Stomach (tissue), 9 donors: ENCODE data around the gene OPCML. TPM values are rescaled to one million over a fixed set of nuclear protein-coding genes. Genes with fewer than 3 reads are reported as not detected.

Experiments used
- DNase-seq, 2 donors: peaks; one replicate each; pipeline versions ENCODE4 v3.0.0 to v3.0.0-alpha.2; 2013 to 2019
- H3K27ac ChIP-seq, 5 donors: fragments of 200-600 bp in 4 of 5; sonication (generic) in 4 of 5; one replicate each; pipeline ENCODE4 v1.5.1; 2013 to 2019; ENCODE audit warnings: mild to moderate bottlenecking in 1 of 5, moderate library complexity in 1 of 5
- H3K27me3 ChIP-seq, 3 donors: fragments of 200-600 bp; sonication (generic); one replicate each; pipeline ENCODE4 v1.5.1; 2017 to 2019; ENCODE audit warnings: mixed run types in 1 of 3
- H3K36me3 ChIP-seq, 4 donors: fragments of 200-600 bp; sonication (generic); 1 replicate in 3 of 4; 2 replicates in 1 of 4; pipeline ENCODE4 v1.5.1; 2016 to 2019
- H3K4me1 ChIP-seq, 4 donors: fragments of 200-600 bp; sonication (generic); one replicate each; pipeline ENCODE4 v1.5.1; 2016 to 2019
- H3K4me3 ChIP-seq, 4 donors: fragments of 200-600 bp; sonication (generic) in 3 of 4; one replicate each; pipeline ENCODE4 v1.5.1; 2016 to 2019; ENCODE audit warnings: mild to moderate bottlenecking in 1 of 4
- H3K9me3 ChIP-seq, 4 donors: fragments of 200-600 bp; sonication (generic); one replicate each; pipeline ENCODE4 v1.5.1; 2016 to 2019
- CTCF ChIP-seq, 7 experiments: fragments of 450-650 bp in 4 of 7; fragments of 200-600 bp in 3 of 7; sonication (generic) in 3 of 7; IDR thresholded peaks; one replicate each; pipeline ENCODE4 v1.5.1; 2016 to 2019; ENCODE audit warnings: antibody characterized with exemption in 7 of 7, control low read depth in 2 of 7, mild to moderate bottlenecking in 1 of 7
- EP300 ChIP-seq: sonication (generic); formaldehyde crosslinking; IDR thresholded peaks from one replicate; pipeline ENCODE4 v1.6.1; 2017; ENCODE audit warnings: antibody characterized with exemption
- POLR2A ChIP-seq, 4 donors: fragments of 450-650 bp; IDR thresholded peaks; one replicate each; pipeline ENCODE4 v1.6.1; 2016; ENCODE audit warnings: antibody characterized with exemption in 4 of 4, control low read depth in 2 of 4, mild to moderate bottlenecking in 1 of 4, moderate library complexity in 1 of 4
- POLR2AphosphoS5 ChIP-seq, 3 donors: sonication (generic); formaldehyde crosslinking; IDR thresholded peaks; one replicate each; pipeline ENCODE4 v1.6.1; 2016; ENCODE audit warnings: antibody characterized with exemption in 3 of 3
- WGBS, 5 donors: extraction: QIAGEN DNeasy Blood & Tissue Kit in 3 of 5; methylation state at CpG; one replicate each; pipeline versions ENCODE4 v1.1.5 to v1.1.7; 2013 to 2018; 5-methylcytosine and 5-hydroxymethylcytosine counted together
- intact Hi-C: fragments of 100-400 bp; cut with DNase I; formaldehyde crosslinking; loops from one replicate; pipeline ENCODE4 v1.15.1; 2023; ENCODE audit warnings: low total_unique reads
- polyA plus RNA-seq, 3 donors: library from polyadenylated mRNA; stranded (reverse); fragments of 200-250 nt; gene quantifications; one replicate each; pipeline ENCODE4 v1.2.3, GENCODE V29; 2013
- total RNA-seq, 5 donors: library from RNA; depleted of rRNA; stranded (reverse); fragments of >200 nt; gene quantifications; one replicate each; pipeline versions ENCODE4 v1.1.0 to v1.2.3, GENCODE V29; 2014 to 2016
- donor health status: healthy with polysubstance abuse.
- donor health status: Bipolar disorder and iron deficiency.
- donor health status: healthy.

The OPCML gene
- total and polyA plus RNA-seq, 8 donors = 0.03 to 0.92 (median 0.55) TPM; not detected in 3

GRCh38 chr11:133474461-133474860 lies 57.8 kb downstream of the OPCML start:
- WGBS, 5 donors = 64 to 90% (median 75%) methylated on average over 6 of the region's 6 CpGs
- H3K4me3 ChIP-seq = no peak overlapping the region
- intact Hi-C loops = no loop called here
- no peaks in the 10 kb centered on the region for H3K9me3 ChIP-seq
- H3K36me3 ChIP-seq = no peaks in the 10 kb centered on the region
- TF ChIP-seq CTCF (IDR thresholded peaks at IDR 0.05) = no peak
- no peak for TF ChIP-seq POLR2AphosphoS5 (IDR thresholded peaks at IDR 0.05)
- TF ChIP-seq EP300 = no peak
- no peak for TF ChIP-seq POLR2A (IDR thresholded peaks at IDR 0.05)
- no peak for DNase-seq
- H3K4me1 ChIP-seq = no peaks in the 10 kb centered on the region
- H3K27me3 ChIP-seq = peaks cover 0 to 3% (median 0%) of the 10 kb centered on the region in 3 donors
- H3K27ac ChIP-seq = no peak overlapping the region

- H3K4me1 ChIP-seq = no peaks in the 10 kb centered on the region
- DNase-seq = no peak
- no peaks in the 10 kb centered on the region for H3K27me3 ChIP-seq
- no peak overlapping the region for H3K27ac ChIP-seq
- intact Hi-C loops = no loop called here
- no peak overlapping the region for H3K4me3 ChIP-seq
- H3K36me3 ChIP-seq = no peaks in the 10 kb centered on the region
- TF ChIP-seq CTCF (IDR thresholded peaks at IDR 0.05) (no peak), POLR2AphosphoS5 (IDR thresholded peaks at IDR 0.05) (no peak), POLR2A (IDR thresholded peaks at IDR 0.05) (no peak), EP300 (no peak)
- no peaks in the 10 kb centered on the region for H3K9me3 ChIP-seq
- WGBS, 5 donors = 56 to 80% (median 79%) methylated on average over 1 of the region's 1 CpG
These were observed 64.6 kb downstream of the OPCML start for GRCh38 chr11:133467686-133468085.

- intact Hi-C loops = no loop called here
- Histone ChIP-seq H3K9me3 (no peaks in the 10 kb centered on the region), H3K27ac (no peak overlapping the region), H3K4me1 (no peaks in the 10 kb centered on the region), H3K27me3 (no peaks in the 10 kb centered on the region), H3K36me3 (no peaks in the 10 kb centered on the region), H3K4me3 (no peak overlapping the region)
- DNase-seq = peak in 1 of 2 donors; percentile 8
- WGBS, 5 donors = 55 to 66% (median 64%) methylated on average over 4 of the region's 4 CpGs
- no peak for TF ChIP-seq CTCF (IDR thresholded peaks at IDR 0.05)
- TF ChIP-seq POLR2A (IDR thresholded peaks at IDR 0.05) = no peak
- no peak for TF ChIP-seq POLR2AphosphoS5 (IDR thresholded peaks at IDR 0.05)
- no peak for TF ChIP-seq EP300
These were observed 89.0 kb downstream of the OPCML start for GRCh38 chr11:133443206-133443747.

GRCh38 chr11:133441964-133442660 lies 90.2 kb downstream of the OPCML start:
- H3K36me3 ChIP-seq = no peaks in the 10 kb centered on the region
- H3K4me1 ChIP-seq = no peaks in the 10 kb centered on the region
- H3K9me3 ChIP-seq = no peaks in the 10 kb centered on the region
- no peak overlapping the region for H3K27ac ChIP-seq
- intact Hi-C loops = no loop called here
- H3K4me3 ChIP-seq = no peak overlapping the region
- DNase-seq = no peak
- 72 to 88% (median 76%) methylated on average over 1 of the region's 1 CpG for WGBS, 5 donors
- TF ChIP-seq POLR2AphosphoS5 (IDR thresholded peaks at IDR 0.05) = no peak
- no peak for TF ChIP-seq POLR2A (IDR thresholded peaks at IDR 0.05)
- TF ChIP-seq EP300 = no peak
- TF ChIP-seq CTCF (IDR thresholded peaks at IDR 0.05) = no peak
- no peaks in the 10 kb centered on the region for H3K27me3 ChIP-seq
